ENCODE results near the gene PEX5L. TPM values are rescaled to one million over a fixed set of nuclear protein-coding genes. Genes with fewer than 3 reads are reported as not detected.

Gene PEX5L
- total and polyA plus RNA-seq, 12 donors = 0.03 to 1.1 (median 0.16) TPM; not detected in 3

DNA sequence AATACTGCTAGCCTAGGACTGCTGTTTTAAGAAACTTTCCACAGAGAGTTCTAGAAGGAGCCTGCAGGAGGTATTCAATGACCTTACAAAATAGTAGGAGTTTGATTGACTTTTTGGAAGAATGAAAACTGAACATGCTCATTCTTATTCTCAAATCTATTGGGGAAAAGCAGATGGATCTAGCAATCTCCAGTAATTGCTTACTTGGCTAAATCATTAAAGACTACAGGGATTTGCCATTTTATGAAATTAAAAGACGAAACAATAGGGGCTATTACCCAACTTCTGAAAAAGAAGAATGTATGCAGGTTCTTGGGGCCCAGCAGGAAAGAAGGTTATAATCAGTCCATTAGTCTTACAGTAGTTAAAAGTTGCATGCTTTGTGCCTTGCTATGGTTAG lies 29.9 kb upstream of the PEX5L start:
- WGBS, 4 donors = 49 to 69% (median 64%) methylated on average over 1 of the region's 1 CpG

DNA sequence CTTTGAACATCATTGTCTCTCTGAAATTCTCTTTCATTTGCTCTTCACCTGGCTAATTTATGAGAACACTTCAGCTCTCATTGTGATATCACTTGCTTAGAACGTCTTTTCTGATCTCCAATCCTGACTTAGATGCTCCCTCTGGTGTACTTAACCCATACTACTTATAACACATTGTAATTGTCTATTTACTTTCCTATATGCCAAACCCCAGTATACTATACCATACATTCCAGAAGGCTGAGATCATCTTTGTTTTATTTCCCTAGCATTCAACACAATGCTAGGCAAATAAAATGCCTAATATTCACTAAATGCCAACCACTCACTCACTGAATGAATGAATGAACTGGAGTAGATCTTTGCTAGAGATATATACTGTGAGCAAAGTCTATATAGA lies 27.0 kb upstream of the PEX5L start:
- Histone ChIP-seq H3K27ac (no peak overlapping the region), H3K9me3 (replicated peaks in 1 of 3) (no peaks in the 10 kb centered on the region), H3K4me1 (replicated peaks in 1 of 2) (no peaks in the 10 kb centered on the region), H3K4me3 (no peak overlapping the region), H3K27me3 (no peaks in the 10 kb centered on the region), H3K36me3 (replicated peaks in 1 of 2) (no peaks in the 10 kb centered on the region)
- no peak for DNase-seq
- intact Hi-C loops (cut with DNase I) = no loop called here
- 15 to 54% (median 37%) methylated on average over 1 of the region's 1 CpG for WGBS, 4 donors
- no peak for TF ChIP-seq POLR2A (IDR thresholded peaks at IDR 0.05)
- TF ChIP-seq, protein P1, sequence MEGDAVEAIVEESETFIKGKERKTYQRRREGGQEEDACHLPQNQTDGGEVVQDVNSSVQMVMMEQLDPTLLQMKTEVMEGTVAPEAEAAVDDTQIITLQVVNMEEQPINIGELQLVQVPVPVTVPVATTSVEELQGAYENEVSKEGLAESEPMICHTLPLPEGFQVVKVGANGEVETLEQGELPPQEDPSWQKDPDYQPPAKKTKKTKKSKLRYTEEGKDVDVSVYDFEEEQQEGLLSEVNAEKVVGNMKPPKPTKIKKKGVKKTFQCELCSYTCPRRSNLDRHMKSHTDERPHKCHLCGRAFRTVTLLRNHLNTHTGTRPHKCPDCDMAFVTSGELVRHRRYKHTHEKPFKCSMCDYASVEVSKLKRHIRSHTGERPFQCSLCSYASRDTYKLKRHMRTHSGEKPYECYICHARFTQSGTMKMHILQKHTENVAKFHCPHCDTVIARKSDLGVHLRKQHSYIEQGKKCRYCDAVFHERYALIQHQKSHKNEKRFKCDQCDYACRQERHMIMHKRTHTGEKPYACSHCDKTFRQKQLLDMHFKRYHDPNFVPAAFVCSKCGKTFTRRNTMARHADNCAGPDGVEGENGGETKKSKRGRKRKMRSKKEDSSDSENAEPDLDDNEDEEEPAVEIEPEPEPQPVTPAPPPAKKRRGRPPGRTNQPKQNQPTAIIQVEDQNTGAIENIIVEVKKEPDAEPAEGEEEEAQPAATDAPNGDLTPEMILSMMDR (IDR thresholded peaks at IDR 0.05) = no peak

More for the DNA sequence above, 29.9 kb upstream of the PEX5L start:
- no peak overlapping the region for H3K27ac ChIP-seq
- DNase-seq = no peak
- intact Hi-C loops (cut with DNase I) = no loop called here
- H3K4me1 ChIP-seq (replicated peaks in 1 of 2) = no peaks in the 10 kb centered on the region
- H3K9me3 ChIP-seq (replicated peaks in 1 of 3) = no peaks in the 10 kb centered on the region
- TF ChIP-seq, protein P1 (IDR thresholded peaks at IDR 0.05) = no peak
- no peak for TF ChIP-seq POLR2A (IDR thresholded peaks at IDR 0.05)
- H3K27me3 ChIP-seq = no peaks in the 10 kb centered on the region
- H3K36me3 ChIP-seq (replicated peaks in 1 of 2) = no peaks in the 10 kb centered on the region
- no peak overlapping the region for H3K4me3 ChIP-seq

DNA sequence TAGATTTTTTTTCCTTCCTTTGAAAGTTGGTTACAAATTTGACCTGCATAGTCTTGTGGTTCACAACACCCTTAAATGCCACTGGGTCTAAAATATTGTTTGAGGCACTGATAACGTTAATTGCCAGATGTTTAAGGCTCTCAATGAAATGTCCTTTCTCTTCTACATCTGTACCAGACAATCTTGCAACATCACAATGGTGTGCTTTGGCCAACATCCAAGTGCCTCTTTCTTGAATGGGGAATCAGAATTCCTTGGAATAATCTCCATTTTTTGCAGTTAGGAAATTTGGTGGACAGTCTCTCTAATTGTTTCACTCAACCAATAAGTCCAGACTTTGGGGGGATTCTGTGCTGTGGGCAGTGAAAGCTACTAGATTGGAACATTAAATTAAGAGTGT lies 26.0 kb upstream of the PEX5L start:
- Histone ChIP-seq H3K27me3 (no peaks in the 10 kb centered on the region), H3K4me3 (no peak overlapping the region)
- no peak for DNase-seq

DNA sequence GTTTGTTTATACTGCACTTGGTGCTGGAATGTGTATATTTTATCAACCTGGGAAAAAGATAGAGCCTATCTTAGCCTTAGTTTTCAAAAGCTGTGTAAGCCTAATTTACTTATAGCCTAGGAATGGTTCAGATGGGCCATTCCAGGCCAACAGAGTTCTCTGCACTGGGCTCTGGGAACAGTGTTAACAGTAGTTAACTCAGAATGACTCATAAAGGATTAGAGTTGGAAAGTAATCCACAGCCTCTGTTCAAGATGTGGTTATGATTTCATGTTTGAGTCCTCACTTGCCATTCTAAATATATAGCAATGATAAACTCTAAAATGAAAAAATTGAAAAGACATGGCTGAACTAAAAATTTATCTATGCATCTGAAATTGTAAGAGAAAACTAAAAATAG lies 22.6 kb upstream of the PEX5L start:
- TF ChIP-seq, protein P1 (IDR thresholded peaks at IDR 0.05) = no peak
- TF ChIP-seq POLR2A (IDR thresholded peaks at IDR 0.05) = no peak
- Histone ChIP-seq H3K4me3 (no peak overlapping the region), H3K9me3 (replicated peaks in 1 of 3) (no peaks in the 10 kb centered on the region), H3K4me1 (replicated peaks in 1 of 2) (no peaks in the 10 kb centered on the region), H3K27ac (no peak overlapping the region), H3K27me3 (no peaks in the 10 kb centered on the region), H3K36me3 (replicated peaks in 1 of 2) (no peaks in the 10 kb centered on the region)
- intact Hi-C loops (cut with DNase I) = no loop called here
- DNase-seq = no peak

More for the DNA sequence above, 26.0 kb upstream of the PEX5L start:
- Histone ChIP-seq H3K9me3 (replicated peaks in 1 of 3) (no peaks in the 10 kb centered on the region), H3K36me3 (replicated peaks in 1 of 2) (no peaks in the 10 kb centered on the region), H3K4me1 (replicated peaks in 1 of 2) (no peaks in the 10 kb centered on the region), H3K27ac (no peak overlapping the region)
- intact Hi-C loops (cut with DNase I) = no loop called here
- 38 to 67% (median 47%) methylated on average over 1 of the region's 1 CpG for WGBS, 4 donors
- TF ChIP-seq, protein P1 (IDR thresholded peaks at IDR 0.05) = no peak
- no peak for TF ChIP-seq POLR2A (IDR thresholded peaks at IDR 0.05)

Measured in adrenal gland (tissue), 12 donors.